HEK293 (cell line): ENCODE measurements around the gene CCND3.

Experiments
- KLF16 ChIP-seq: fragments of 450-650 bp; formaldehyde crosslinking; IDR thresholded peaks from 2 replicates; pipeline ENCODE4 v1.5.1; 2017; ENCODE audit warnings: missing biosample characterization, missing genetic modification characterization
- YY1 ChIP-seq: fragments of 450-650 bp; formaldehyde crosslinking; IDR thresholded peaks from 2 replicates; pipeline ENCODE4 v1.5.1; 2018; ENCODE audit warnings: missing biosample characterization, missing genetic modification characterization
- ZNF274 ChIP-seq, 2 experiments: fragments of 200-500 bp in 1 of 2; fragments of 450-650 bp in 1 of 2; sonication (Bioruptor generic) in 1 of 2; formaldehyde crosslinking in 1 of 2; IDR thresholded peaks; 2 replicates each; pipeline versions ENCODE4 v1.5.1 to v1.6.1; 2014 to 2016; ENCODE audit warnings: borderline replicate concordance in 1 of 2, inconsistent platforms in 1 of 2, low read length in 1 of 2, missing biosample characterization in 1 of 2, missing genetic modification characterization in 1 of 2
- ZNF341 ChIP-seq: fragments of 450-650 bp; formaldehyde crosslinking; IDR thresholded peaks from 2 replicates; pipeline ENCODE4; 2016; ENCODE audit warnings: low read depth, missing biosample characterization, missing genetic modification characterization
- ZNF623 ChIP-seq: fragments of 450-650 bp; formaldehyde crosslinking; IDR thresholded peaks from 2 replicates; pipeline ENCODE4 v1.5.1; 2016; ENCODE audit warnings: missing biosample characterization, missing genetic modification characterization
- TF ChIP-seq, protein P1 (sequence below): fragments of 450-650 bp; formaldehyde crosslinking; IDR thresholded peaks from 2 replicates; pipeline ENCODE4 v1.5.1; 2016; ENCODE audit warnings: missing biosample characterization, missing genetic modification characterization
- TF ChIP-seq, protein P2 (sequence below): fragments of 450-650 bp; formaldehyde crosslinking; IDR thresholded peaks from 2 replicates; pipeline ENCODE4 v1.5.1; 2016; ENCODE audit warnings: missing biosample characterization, missing genetic modification characterization
- TF ChIP-seq, protein P3 (sequence below): fragments of 450-650 bp; formaldehyde crosslinking; IDR thresholded peaks from 2 replicates; pipeline ENCODE4 v1.5.1; 2016; ENCODE audit warnings: missing biosample characterization, missing genetic modification characterization

DNA sequence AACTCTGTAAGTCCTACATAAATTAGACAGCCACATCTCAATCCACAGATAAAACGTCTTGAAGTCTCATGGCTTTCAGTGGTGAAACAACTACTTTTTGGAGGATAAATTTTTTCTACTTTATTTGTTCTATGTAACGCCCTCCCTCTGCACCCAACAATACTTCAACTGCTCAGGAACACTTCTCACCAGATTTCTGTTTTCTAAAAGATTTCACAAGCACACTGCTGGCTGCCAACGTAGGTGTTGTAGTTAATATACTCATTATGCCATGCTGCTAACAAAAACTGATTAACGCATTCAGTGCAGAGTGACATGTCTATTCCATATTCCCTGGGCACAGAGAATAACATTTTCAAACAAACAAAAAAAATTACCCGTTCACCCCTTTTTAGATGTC lies 56.7 kb downstream of the CCND3 start:
- TF ChIP-seq ZNF341 (tag by site-specific recombination) (no peak), ZNF623 (tag by site-specific recombination) (no peak), YY1 (no peak), ZNF274 (IDR thresholded peaks at IDR 0.05; ENCODE audit: low read length) (no peak), ZNF274 (tag by site-specific recombination; IDR thresholded peaks at IDR 0.05; ENCODE audit: borderline replicate concordance) (no peak), KLF16 (tag by site-specific recombination) (no peak)
- TF ChIP-seq, protein P1, sequence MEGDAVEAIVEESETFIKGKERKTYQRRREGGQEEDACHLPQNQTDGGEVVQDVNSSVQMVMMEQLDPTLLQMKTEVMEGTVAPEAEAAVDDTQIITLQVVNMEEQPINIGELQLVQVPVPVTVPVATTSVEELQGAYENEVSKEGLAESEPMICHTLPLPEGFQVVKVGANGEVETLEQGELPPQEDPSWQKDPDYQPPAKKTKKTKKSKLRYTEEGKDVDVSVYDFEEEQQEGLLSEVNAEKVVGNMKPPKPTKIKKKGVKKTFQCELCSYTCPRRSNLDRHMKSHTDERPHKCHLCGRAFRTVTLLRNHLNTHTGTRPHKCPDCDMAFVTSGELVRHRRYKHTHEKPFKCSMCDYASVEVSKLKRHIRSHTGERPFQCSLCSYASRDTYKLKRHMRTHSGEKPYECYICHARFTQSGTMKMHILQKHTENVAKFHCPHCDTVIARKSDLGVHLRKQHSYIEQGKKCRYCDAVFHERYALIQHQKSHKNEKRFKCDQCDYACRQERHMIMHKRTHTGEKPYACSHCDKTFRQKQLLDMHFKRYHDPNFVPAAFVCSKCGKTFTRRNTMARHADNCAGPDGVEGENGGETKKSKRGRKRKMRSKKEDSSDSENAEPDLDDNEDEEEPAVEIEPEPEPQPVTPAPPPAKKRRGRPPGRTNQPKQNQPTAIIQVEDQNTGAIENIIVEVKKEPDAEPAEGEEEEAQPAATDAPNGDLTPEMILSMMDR, result no peak
- TF ChIP-seq, protein P2, sequence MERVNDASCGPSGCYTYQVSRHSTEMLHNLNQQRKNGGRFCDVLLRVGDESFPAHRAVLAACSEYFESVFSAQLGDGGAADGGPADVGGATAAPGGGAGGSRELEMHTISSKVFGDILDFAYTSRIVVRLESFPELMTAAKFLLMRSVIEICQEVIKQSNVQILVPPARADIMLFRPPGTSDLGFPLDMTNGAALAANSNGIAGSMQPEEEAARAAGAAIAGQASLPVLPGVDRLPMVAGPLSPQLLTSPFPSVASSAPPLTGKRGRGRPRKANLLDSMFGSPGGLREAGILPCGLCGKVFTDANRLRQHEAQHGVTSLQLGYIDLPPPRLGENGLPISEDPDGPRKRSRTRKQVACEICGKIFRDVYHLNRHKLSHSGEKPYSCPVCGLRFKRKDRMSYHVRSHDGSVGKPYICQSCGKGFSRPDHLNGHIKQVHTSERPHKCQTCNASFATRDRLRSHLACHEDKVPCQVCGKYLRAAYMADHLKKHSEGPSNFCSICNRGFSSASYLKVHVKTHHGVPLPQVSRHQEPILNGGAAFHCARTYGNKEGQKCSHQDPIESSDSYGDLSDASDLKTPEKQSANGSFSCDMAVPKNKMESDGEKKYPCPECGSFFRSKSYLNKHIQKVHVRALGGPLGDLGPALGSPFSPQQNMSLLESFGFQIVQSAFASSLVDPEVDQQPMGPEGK (tag by site-specific recombination), result no peak
- TF ChIP-seq, protein P3, sequence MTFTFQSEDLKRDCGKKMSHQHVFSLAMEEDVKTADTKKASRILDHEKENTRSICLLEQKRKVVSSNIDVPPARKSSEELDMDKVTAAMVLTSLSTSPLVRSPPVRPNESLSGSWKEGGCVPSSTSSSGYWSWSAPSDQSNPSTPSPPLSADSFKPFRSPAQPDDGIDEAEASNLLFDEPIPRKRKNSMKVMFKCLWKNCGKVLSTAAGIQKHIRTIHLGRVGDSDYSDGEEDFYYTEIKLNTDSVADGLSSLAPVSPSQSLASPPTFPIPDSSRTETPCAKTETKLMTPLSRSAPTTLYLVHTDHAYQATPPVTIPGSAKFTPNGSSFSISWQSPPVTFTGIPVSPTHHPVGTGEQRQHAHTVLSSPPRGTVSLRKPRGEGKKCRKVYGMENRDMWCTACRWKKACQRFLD (tag by site-specific recombination), result no peak
